Left forelimb (tissue), 1 donor: ENCODE measurements around the gene CPEB4.

Experiments used
- DNase-seq: peaks from one replicate; pipeline ENCODE4 v3.0.0-alpha.2; 2018; ENCODE audit warnings: low spot score

Gene CPEB4

GRCh38 chr5:173973616-173973969, 85.4 kb downstream of the CPEB4 start:
- no peak for DNase-seq

GRCh38 chr5:173974688-173975239, 86.6 kb downstream of the CPEB4 start:
- no peak for DNase-seq

GRCh38 chr5:173981185-173981761, 93.1 kb downstream of the CPEB4 start:
- DNase-seq = no peak

- no peak for DNase-seq
These were observed 96.1 kb downstream of the CPEB4 start for GRCh38 chr5:173984218-173984617.

GRCh38 chr5:173988554-173989431, 100.6 kb downstream of the CPEB4 start, which contains the start of gene C5orf47:
Gene C5orf47 (plus strand): TSS chr5:173989170. CDS start chr5:173989264, 94 bp downstream.
- no peak for DNase-seq

GRCh38 chr5:173989432-173990082, 101.4 kb downstream of the CPEB4 start:
- DNase-seq = no peak

GRCh38 chr5:173997331-173997730, 109.2 kb downstream of the CPEB4 start:
- no peak for DNase-seq

- DNase-seq = no peak
These were observed 110.4 kb downstream of the CPEB4 start for GRCh38 chr5:173998531-173998930.

GRCh38 chr5:174000076-174000475, 111.9 kb downstream of the CPEB4 start:
- no peak for DNase-seq

GRCh38 chr5:174003795-174004194, 115.6 kb downstream of the CPEB4 start:
- no peak for DNase-seq

GRCh38 chr5:174008922-174009321, 120.8 kb downstream of the CPEB4 start:
- DNase-seq = no peak

GRCh38 chr5:174010365-174010764, 122.2 kb downstream of the CPEB4 start:
- no peak for DNase-seq

GRCh38 chr5:174011441-174011840, 123.3 kb downstream of the CPEB4 start:
- no peak for DNase-seq
